ENCODE data around the gene ENPP6. TPM values are rescaled to one million over a fixed set of nuclear protein-coding genes. Genes with fewer than 3 reads are reported as not detected.
"Not testable (repeated sequence)": the region's sequence is repeated elsewhere in the genome, so short reads cannot be mapped to it uniquely, and the experiment has no call there.

ENPP6 gene
- total RNA-seq, 2 experiments from 2014 or later: 0.12 to 0.29 TPM

- DNase-seq: no peak
- H3K4me3 Mint-ChIP-seq: no peak overlapping the region
- no peak overlapping the region for H3K27ac Mint-ChIP-seq
- no peaks in the 10 kb centered on the region for H3K9me3 Mint-ChIP-seq
- ChIA-PET CTCF (no interaction called here), POLR2A (no interaction called here)
- H3K36me3 Mint-ChIP-seq: no peaks in the 10 kb centered on the region
- no peaks in the 10 kb centered on the region for H3K4me1 Mint-ChIP-seq (ENCODE audit: low read depth)
- peaks cover 1% of the 10 kb centered on the region for H3K27me3 Mint-ChIP-seq
- intact Hi-C loops (cut with micrococcal nuclease): no loop called here
Observed at GRCh38 chr4:184059099-184059498, 158.6 kb downstream of the ENPP6 start.

- ChIA-PET POLR2A (no interaction called here), CTCF (interaction anchor here (0.6 kb wide), 1 partner anchor 28 kb away, joined by 3 read pairs; no protein-coding TSS in a partner anchor)
- Mint-ChIP-seq H3K27ac (no peak overlapping the region), H3K4me3 (no peak overlapping the region), H3K4me1 (ENCODE audit: low read depth) (no peaks in the 10 kb centered on the region), H3K27me3 (peaks cover 1% of the 10 kb centered on the region), H3K9me3 (no peaks in the 10 kb centered on the region), H3K36me3 (no peaks in the 10 kb centered on the region)
- intact Hi-C loops (cut with micrococcal nuclease): no loop called here
- no peak for DNase-seq
Observed at GRCh38 chr4:184058026-184058425, 159.6 kb downstream of the ENPP6 start.

- H3K27ac Mint-ChIP-seq: no peak overlapping the region
- H3K27me3 Mint-ChIP-seq: peaks cover 4% of the 10 kb centered on the region
- ChIA-PET CTCF (no interaction called here), POLR2A (no interaction called here)
- no peak for DNase-seq
- no peaks in the 10 kb centered on the region for H3K36me3 Mint-ChIP-seq
- H3K4me3 Mint-ChIP-seq: no peak overlapping the region
- H3K4me1 Mint-ChIP-seq (ENCODE audit: low read depth): no peaks in the 10 kb centered on the region
- intact Hi-C loops (cut with micrococcal nuclease): no loop called here
- no peaks in the 10 kb centered on the region for H3K9me3 Mint-ChIP-seq
Observed at GRCh38 chr4:184056877-184057276, 160.8 kb downstream of the ENPP6 start.

- ChIA-PET CTCF (no interaction called here), POLR2A (no interaction called here)
- no peak overlapping the region for H3K27ac Mint-ChIP-seq
- H3K27me3 Mint-ChIP-seq: peaks cover 18% of the 10 kb centered on the region
- intact Hi-C loops (cut with micrococcal nuclease): no loop called here
- no peaks in the 10 kb centered on the region for H3K36me3 Mint-ChIP-seq
- H3K4me3 Mint-ChIP-seq: no peak overlapping the region
- DNase-seq: no peak
- no peaks in the 10 kb centered on the region for H3K9me3 Mint-ChIP-seq
- no peaks in the 10 kb centered on the region for H3K4me1 Mint-ChIP-seq (ENCODE audit: low read depth)
Observed at GRCh38 chr4:184053434-184053833, 164.2 kb downstream of the ENPP6 start.

- Mint-ChIP-seq H3K27ac (no peak overlapping the region), H3K9me3 (no peaks in the 10 kb centered on the region), H3K4me3 (no peak overlapping the region), H3K4me1 (ENCODE audit: low read depth) (no peaks in the 10 kb centered on the region), H3K27me3 (peaks cover 18% of the 10 kb centered on the region), H3K36me3 (no peaks in the 10 kb centered on the region)
- intact Hi-C loops (cut with micrococcal nuclease): no loop called here
- ChIA-PET POLR2A (no interaction called here), CTCF (interaction anchor here (0.6 kb wide), 1 partner anchor 47 kb away, joined by 3 read pairs; no protein-coding TSS in a partner anchor)
- DNase-seq: no peak
Observed at GRCh38 chr4:184052616-184053015, 165.1 kb downstream of the ENPP6 start.

- POLR2A ChIA-PET; intact Hi-C loops (cut with micrococcal nuclease); H3K27ac Mint-ChIP-seq; H3K36me3 Mint-ChIP-seq; H3K4me1 Mint-ChIP-seq (ENCODE audit: low read depth); H3K4me3 Mint-ChIP-seq; DNase-seq; CTCF ChIA-PET: not testable (repeated sequence)
- peaks cover 22% of the 10 kb centered on the region for H3K27me3 Mint-ChIP-seq
- H3K9me3 Mint-ChIP-seq: peaks cover 10% of the 10 kb centered on the region
Observed at GRCh38 chr4:184051262-184051661, 166.4 kb downstream of the ENPP6 start.

GRCh38 chr4:184046148-184046547 is 171.5 kb downstream of the ENPP6 start:
- POLR2A ChIA-PET: no interaction called here
- CTCF ChIA-PET: interaction anchor here (0.6 kb wide), 1 partner anchor 26 kb away, joined by 4 read pairs; no protein-coding TSS in a partner anchor
- Mint-ChIP-seq H3K9me3 (peaks cover 16% of the 10 kb centered on the region), H3K27me3 (peaks cover 17% of the 10 kb centered on the region), H3K4me3 (no peak overlapping the region), H3K36me3 (no peaks in the 10 kb centered on the region), H3K4me1 (ENCODE audit: low read depth) (no peaks in the 10 kb centered on the region), H3K27ac (no peak overlapping the region)
- no peak for DNase-seq
- intact Hi-C loops (cut with micrococcal nuclease): no loop called here

- POLR2A ChIA-PET: no interaction called here
- intact Hi-C loops (cut with micrococcal nuclease): no loop called here
- peaks cover 25% of the 10 kb centered on the region for H3K27me3 Mint-ChIP-seq
- no peaks in the 10 kb centered on the region for H3K36me3 Mint-ChIP-seq
- DNase-seq: no peak
- no peak overlapping the region for H3K27ac Mint-ChIP-seq
- CTCF ChIA-PET: no interaction called here
- H3K4me3 Mint-ChIP-seq: no peak overlapping the region
- H3K4me1 Mint-ChIP-seq (ENCODE audit: low read depth): peaks cover 3% of the 10 kb centered on the region
- H3K9me3 Mint-ChIP-seq: peaks cover 5% of the 10 kb centered on the region
Observed at GRCh38 chr4:184041156-184041555, 176.5 kb downstream of the ENPP6 start.

GRCh38 chr4:184039963-184040383 is 177.7 kb downstream of the ENPP6 start:
- Mint-ChIP-seq H3K27me3 (peaks cover 25% of the 10 kb centered on the region), H3K27ac (no peak overlapping the region), H3K4me1 (ENCODE audit: low read depth) (peaks cover 3% of the 10 kb centered on the region), H3K36me3 (no peaks in the 10 kb centered on the region), H3K4me3 (peak overlapping the region; percentile 48), H3K9me3 (no peaks in the 10 kb centered on the region)
- peak; percentile 28 for DNase-seq
- CTCF ChIA-PET: no interaction called here
- POLR2A ChIA-PET: no interaction called here
- intact Hi-C loops (cut with micrococcal nuclease): no loop called here

All from activated CD4-positive, alpha-beta memory T cell treated with anti-CD3 and anti-CD28 coated beads for 36 hours (primary cell).